ENCODE measurements around the gene WNK2.

WNK2 gene

GRCh38 chr9:93186215-93186945 lies 2.4 kb downstream of the WNK2 start:
- no peak for DNase-seq

- DNase-seq: no peak
Measured at GRCh38 chr9:93187047-93187446, 3.1 kb downstream of the WNK2 start.

- DNase-seq: no peak
Measured at GRCh38 chr9:93187574-93187973, 3.6 kb downstream of the WNK2 start.

GRCh38 chr9:93188426-93189368 lies 4.8 kb downstream of the WNK2 start:
- DNase-seq: no peak

- no peak for DNase-seq
Measured at GRCh38 chr9:93189369-93190132, 5.6 kb downstream of the WNK2 start.

GRCh38 chr9:93190133-93190525 lies 6.2 kb downstream of the WNK2 start:
- no peak for DNase-seq

GRCh38 chr9:93190656-93191353 lies 6.9 kb downstream of the WNK2 start:
- no peak for DNase-seq

- DNase-seq: no peak
Measured at GRCh38 chr9:93191354-93191660, 7.4 kb downstream of the WNK2 start.

GRCh38 chr9:93192721-93193387 lies 8.9 kb downstream of the WNK2 start:
- no peak for DNase-seq

GRCh38 chr9:93193388-93194220 lies 9.7 kb downstream of the WNK2 start:
- no peak for DNase-seq

GRCh38 chr9:93194221-93194625 lies 10.3 kb downstream of the WNK2 start:
- DNase-seq: no peak

GRCh38 chr9:93194641-93195040 lies 10.7 kb downstream of the WNK2 start:
- DNase-seq: no peak

GRCh38 chr9:93196096-93197055 lies 12.4 kb downstream of the WNK2 start:
- no peak for DNase-seq

GRCh38 chr9:93197670-93198069 lies 13.7 kb downstream of the WNK2 start:
- no peak for DNase-seq

- no peak for DNase-seq
Measured at GRCh38 chr9:93198117-93198837, 14.3 kb downstream of the WNK2 start.

- DNase-seq: no peak
Measured at GRCh38 chr9:93198838-93199625, 15.1 kb downstream of the WNK2 start.

GRCh38 chr9:93200449-93200742 lies 16.5 kb downstream of the WNK2 start:
- DNase-seq: no peak

- no peak for DNase-seq
Measured at GRCh38 chr9:93200989-93201334, 17.0 kb downstream of the WNK2 start.
